ENCODE data around the gene ENO2.

ENO2 gene

GRCh38 chr12:6963016-6963731, 48.8 kb downstream of the ENO2 start:
- DNase-seq (ENCODE audit: insufficient read length) (no peak), FAIRE-seq (no peak)
- TF ChIP-seq POLR2AphosphoS5 (IDR thresholded peaks at IDR 0.05; ENCODE audit: low read depth, low read length) (no peak), TAF1 (IDR thresholded peaks at IDR 0.05; ENCODE audit: borderline replicate concordance, low read depth, low read length) (no peak), POLR2A (IDR thresholded peaks at IDR 0.05; ENCODE audit: low read depth, low read length) (no peak; the same call in 1 of the 2 replicates)

GRCh38 chr12:6963791-6964413, 49.5 kb downstream of the ENO2 start:
- FAIRE-seq (no peak), DNase-seq (ENCODE audit: insufficient read length) (no peak)
- no peak for TF ChIP-seq POLR2AphosphoS5 (IDR thresholded peaks at IDR 0.05; ENCODE audit: low read depth, low read length)
- no peak for TF ChIP-seq POLR2A (IDR thresholded peaks at IDR 0.05; ENCODE audit: low read depth, low read length)
- TF ChIP-seq TAF1 (IDR thresholded peaks at IDR 0.05; ENCODE audit: borderline replicate concordance, low read depth, low read length) = no peak

GRCh38 chr12:6964605-6965025, 50.2 kb downstream of the ENO2 start:
- TF ChIP-seq TAF1 (IDR thresholded peaks at IDR 0.05; ENCODE audit: borderline replicate concordance, low read depth, low read length) (no peak), POLR2AphosphoS5 (IDR thresholded peaks at IDR 0.05; ENCODE audit: low read depth, low read length) (no peak), POLR2A (IDR thresholded peaks at IDR 0.05; ENCODE audit: low read depth, low read length) (no peak)
- DNase-seq (ENCODE audit: insufficient read length) (no peak), FAIRE-seq (no peak)

DNA sequence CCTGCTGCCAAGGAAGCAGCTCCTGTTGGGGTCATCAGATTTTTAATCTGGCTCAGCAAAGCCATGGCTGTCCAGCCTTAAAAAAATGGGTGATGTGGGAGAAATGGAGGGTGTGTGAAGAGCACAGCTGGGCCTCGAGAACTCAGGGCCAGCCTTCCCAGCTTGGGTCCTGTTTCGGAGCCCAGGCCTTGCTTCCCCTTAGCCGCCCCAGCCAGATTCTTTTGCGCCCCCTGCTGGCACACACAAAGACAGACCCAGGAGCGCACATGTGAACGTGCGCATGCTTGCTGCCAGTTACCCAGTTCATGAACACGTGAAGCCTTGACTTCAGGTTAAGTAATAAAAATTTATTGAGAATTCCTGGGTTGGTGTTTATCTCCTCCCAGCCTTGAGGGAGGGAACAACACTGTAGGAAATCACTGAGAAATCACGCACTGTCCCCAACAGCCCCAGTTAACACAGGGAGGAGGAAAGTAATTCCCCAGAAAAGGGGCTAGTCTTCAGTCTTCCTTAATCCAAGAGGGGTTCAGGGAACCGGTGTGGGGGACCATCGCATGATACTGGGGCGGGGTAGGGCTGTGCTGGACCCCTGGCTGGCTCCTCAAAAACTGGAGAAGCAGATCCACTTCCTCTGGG, 50.8 kb downstream of the ENO2 start:
- DNase-seq (ENCODE audit: insufficient read length) (peak; percentile 85), FAIRE-seq (peak; percentile 82)
- TF ChIP-seq TAF1 (IDR thresholded peaks at IDR 0.05; ENCODE audit: borderline replicate concordance, low read depth, low read length) (no peak), POLR2A (IDR thresholded peaks at IDR 0.05; ENCODE audit: low read depth, low read length) (peak; percentile 70), POLR2AphosphoS5 (IDR thresholded peaks at IDR 0.05; ENCODE audit: low read depth, low read length) (peak; percentile 83)

GRCh38 chr12:6965714-6966113, 51.3 kb downstream of the ENO2 start:
- no peak for FAIRE-seq
- TF ChIP-seq TAF1 (IDR thresholded peaks at IDR 0.05; ENCODE audit: borderline replicate concordance, low read depth, low read length) = no peak
- TF ChIP-seq POLR2AphosphoS5 (IDR thresholded peaks at IDR 0.05; ENCODE audit: low read depth, low read length) = no peak
- TF ChIP-seq POLR2A (IDR thresholded peaks at IDR 0.05; ENCODE audit: low read depth, low read length) = no peak
- no peak for DNase-seq (ENCODE audit: insufficient read length)

DNA sequence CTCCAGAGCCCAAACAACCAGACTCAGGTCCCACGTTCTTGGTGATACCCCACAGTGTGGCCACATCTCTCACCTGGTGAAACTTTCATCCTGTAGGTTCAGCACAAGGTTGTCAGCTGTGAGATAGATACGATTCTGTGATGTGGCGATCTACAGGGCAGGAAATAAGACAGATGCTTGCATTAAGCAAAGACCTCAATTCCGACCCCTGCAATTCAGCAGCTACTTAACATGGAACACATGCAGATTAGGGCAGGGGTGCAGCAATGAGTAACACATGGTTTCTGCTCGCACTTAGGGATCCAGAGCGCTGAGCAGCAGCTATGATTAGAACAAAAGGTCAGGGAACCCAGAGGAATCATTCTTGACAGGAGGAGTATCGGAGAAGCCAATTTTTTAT, 52.0 kb downstream of the ENO2 start:
- TF ChIP-seq TAF1 (IDR thresholded peaks at IDR 0.05; ENCODE audit: borderline replicate concordance, low read depth, low read length) (no peak), POLR2A (IDR thresholded peaks at IDR 0.05; ENCODE audit: low read depth, low read length) (no peak), POLR2AphosphoS5 (IDR thresholded peaks at IDR 0.05; ENCODE audit: low read depth, low read length) (no peak)
- FAIRE-seq (no peak), DNase-seq (ENCODE audit: insufficient read length) (no peak)

GRCh38 chr12:6967651-6968100, 53.3 kb downstream of the ENO2 start:
- FAIRE-seq = no peak
- DNase-seq (ENCODE audit: insufficient read length) = no peak
- TF ChIP-seq TAF1 (IDR thresholded peaks at IDR 0.05; ENCODE audit: borderline replicate concordance, low read depth, low read length) (no peak), POLR2AphosphoS5 (IDR thresholded peaks at IDR 0.05; ENCODE audit: low read depth, low read length) (no peak), POLR2A (IDR thresholded peaks at IDR 0.05; ENCODE audit: low read depth, low read length) (no peak)

GRCh38 chr12:6968426-6968825, 54.0 kb downstream of the ENO2 start:
- no peak for TF ChIP-seq POLR2AphosphoS5 (IDR thresholded peaks at IDR 0.05; ENCODE audit: low read depth, low read length)
- TF ChIP-seq TAF1 (IDR thresholded peaks at IDR 0.05; ENCODE audit: borderline replicate concordance, low read depth, low read length) = no peak
- TF ChIP-seq POLR2A (IDR thresholded peaks at IDR 0.05; ENCODE audit: low read depth, low read length) = no peak
- no peak for FAIRE-seq
- no peak for DNase-seq (ENCODE audit: insufficient read length)

- TF ChIP-seq POLR2A (IDR thresholded peaks at IDR 0.05; ENCODE audit: low read depth, low read length) (no peak), TAF1 (IDR thresholded peaks at IDR 0.05; ENCODE audit: borderline replicate concordance, low read depth, low read length) (no peak), POLR2AphosphoS5 (IDR thresholded peaks at IDR 0.05; ENCODE audit: low read depth, low read length) (no peak)
- peak; percentile 14 for FAIRE-seq
- no peak for DNase-seq (ENCODE audit: insufficient read length)
Measured at GRCh38 chr12:6970096-6970527, 55.7 kb downstream of the ENO2 start.
